ENCODE data around the gene ABCA1. TPM values are rescaled to one million over a fixed set of nuclear protein-coding genes. Genes with fewer than 3 reads are reported as not detected.
"Not testable (repeated sequence)": the region's sequence is repeated elsewhere in the genome, so short reads cannot be mapped to it uniquely, and the experiment has no call there.

ABCA1 gene
- total RNA-seq, 2 donors from 2014 or later, result 11.2 to 17.8 TPM

DNA sequence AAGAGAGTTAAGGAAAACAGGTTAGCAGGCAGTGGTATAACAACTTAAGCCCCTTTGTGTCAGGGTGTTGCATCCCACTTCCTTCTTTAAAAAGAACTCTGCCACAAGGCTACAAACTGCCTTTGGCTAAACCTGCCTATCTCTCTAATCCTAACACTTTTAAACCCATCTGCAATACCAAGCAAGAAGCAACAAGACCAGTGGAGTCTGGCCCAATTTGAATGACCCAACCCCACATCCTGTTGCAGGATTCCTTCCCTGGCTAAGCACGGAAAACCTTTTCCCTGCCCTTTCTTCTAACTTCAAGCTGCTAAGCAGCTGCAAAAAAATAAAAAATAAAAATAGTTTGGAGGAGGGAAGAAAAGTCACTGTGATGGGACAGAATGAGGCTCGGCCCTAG is 27.1 kb downstream of the ABCA1 start:
- Histone ChIP-seq H3K27me3 (no peaks in the 10 kb centered on the region), H3K4me1 (no peaks in the 10 kb centered on the region), H3K9me3 (no peaks in the 10 kb centered on the region), H3K27ac (no peak overlapping the region), H3K9ac (ENCODE audit: low read depth in 2 of 2, low read length in 2 of 2) (no peak overlapping the region), H3K36me3 (no peaks in the 10 kb centered on the region), H3K4me3 (no peak overlapping the region)
- intact Hi-C loops (cut with DNase I), result no loop called here
- TF ChIP-seq, protein P1, sequence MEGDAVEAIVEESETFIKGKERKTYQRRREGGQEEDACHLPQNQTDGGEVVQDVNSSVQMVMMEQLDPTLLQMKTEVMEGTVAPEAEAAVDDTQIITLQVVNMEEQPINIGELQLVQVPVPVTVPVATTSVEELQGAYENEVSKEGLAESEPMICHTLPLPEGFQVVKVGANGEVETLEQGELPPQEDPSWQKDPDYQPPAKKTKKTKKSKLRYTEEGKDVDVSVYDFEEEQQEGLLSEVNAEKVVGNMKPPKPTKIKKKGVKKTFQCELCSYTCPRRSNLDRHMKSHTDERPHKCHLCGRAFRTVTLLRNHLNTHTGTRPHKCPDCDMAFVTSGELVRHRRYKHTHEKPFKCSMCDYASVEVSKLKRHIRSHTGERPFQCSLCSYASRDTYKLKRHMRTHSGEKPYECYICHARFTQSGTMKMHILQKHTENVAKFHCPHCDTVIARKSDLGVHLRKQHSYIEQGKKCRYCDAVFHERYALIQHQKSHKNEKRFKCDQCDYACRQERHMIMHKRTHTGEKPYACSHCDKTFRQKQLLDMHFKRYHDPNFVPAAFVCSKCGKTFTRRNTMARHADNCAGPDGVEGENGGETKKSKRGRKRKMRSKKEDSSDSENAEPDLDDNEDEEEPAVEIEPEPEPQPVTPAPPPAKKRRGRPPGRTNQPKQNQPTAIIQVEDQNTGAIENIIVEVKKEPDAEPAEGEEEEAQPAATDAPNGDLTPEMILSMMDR (IDR thresholded peaks at IDR 0.05), result no peak
- DNase-seq, result no peak

DNA sequence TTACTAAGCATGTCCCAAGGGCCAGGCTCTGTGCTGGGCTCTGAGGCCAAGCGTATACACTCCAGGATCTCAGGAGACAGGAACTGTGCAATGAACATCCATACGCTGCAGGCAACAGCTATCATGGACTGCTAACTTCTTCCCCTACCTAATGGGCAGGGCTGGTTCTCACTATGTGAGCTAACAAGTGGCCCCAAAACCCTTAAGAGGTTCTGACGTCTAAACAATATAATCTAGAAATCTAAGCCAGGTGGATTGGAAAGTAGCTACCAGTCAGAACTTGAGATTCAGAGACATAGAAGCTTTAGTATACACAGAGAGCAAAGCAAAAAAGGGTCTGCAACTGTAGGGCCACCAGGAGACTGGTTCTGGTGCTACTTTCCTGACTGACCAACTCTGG is 27.6 kb downstream of the ABCA1 start:
- DNase-seq, result no peak
- intact Hi-C loops (cut with DNase I), result no loop called here
- TF ChIP-seq, protein P1 (IDR thresholded peaks at IDR 0.05), result no peak
- H3K4me3 ChIP-seq, result no peak overlapping the region
- H3K27me3 ChIP-seq, result no peaks in the 10 kb centered on the region
- H3K27ac ChIP-seq, result no peak overlapping the region
- no peaks in the 10 kb centered on the region for H3K36me3 ChIP-seq
- H3K9me3 ChIP-seq, result no peaks in the 10 kb centered on the region
- no peak overlapping the region for H3K9ac ChIP-seq (ENCODE audit: low read depth in 2 of 2, low read length in 2 of 2)
- no peaks in the 10 kb centered on the region for H3K4me1 ChIP-seq

DNA sequence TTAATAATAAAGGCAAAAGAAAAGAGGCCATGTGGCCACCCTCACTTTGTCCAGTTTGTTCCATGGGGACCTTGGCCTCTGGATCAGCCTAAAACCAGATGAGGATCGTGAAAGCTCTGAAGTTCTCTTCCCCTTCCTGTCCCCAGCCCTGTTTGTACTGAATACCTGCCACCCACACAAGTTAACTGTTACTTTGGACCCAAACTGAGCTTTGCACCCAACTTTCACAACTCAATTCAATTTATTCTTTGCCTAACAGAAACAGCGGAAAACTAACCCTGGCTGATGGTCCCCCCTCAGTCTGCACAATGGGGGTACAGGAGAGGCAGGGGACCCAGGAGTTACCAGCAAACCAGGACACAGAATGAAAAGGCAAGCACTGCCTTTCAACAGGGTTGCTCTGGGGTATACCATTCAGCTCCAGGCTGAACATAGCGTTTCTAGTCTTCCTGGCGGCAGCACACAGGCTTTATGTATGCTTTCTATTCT is 28.2 kb downstream of the ABCA1 start:
- Histone ChIP-seq H3K9ac (ENCODE audit: low read depth in 2 of 2, low read length in 2 of 2) (no peak overlapping the region), H3K9me3 (no peaks in the 10 kb centered on the region), H3K27ac (no peak overlapping the region), H3K36me3 (no peaks in the 10 kb centered on the region), H3K4me1 (no peaks in the 10 kb centered on the region), H3K27me3 (no peaks in the 10 kb centered on the region), H3K4me3 (no peak overlapping the region)
- no peak for DNase-seq
- TF ChIP-seq, protein P1 (IDR thresholded peaks at IDR 0.05), result no peak
- intact Hi-C loops (cut with DNase I), result no loop called here

DNA sequence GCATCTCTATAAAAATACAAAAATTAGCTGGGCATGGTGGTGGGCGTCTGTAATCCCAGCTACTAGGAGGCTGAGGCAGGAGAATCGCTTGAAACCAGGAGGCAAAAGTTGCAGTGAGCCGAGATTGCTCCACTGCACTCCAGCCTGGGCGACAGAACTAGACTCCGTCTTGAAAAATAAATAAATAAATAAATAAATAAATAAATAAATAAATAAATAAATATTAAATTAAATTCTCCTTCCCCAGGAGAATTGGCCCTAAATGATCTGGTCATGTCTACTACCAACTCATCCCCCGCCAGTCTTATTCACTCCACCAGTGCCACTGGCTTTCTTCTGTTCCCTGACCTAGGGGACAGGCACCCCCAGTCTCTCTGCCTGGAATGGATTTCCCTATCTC is 29.6 kb downstream of the ABCA1 start:
- H3K36me3 ChIP-seq; H3K27ac ChIP-seq; H3K4me1 ChIP-seq; intact Hi-C loops (cut with DNase I); DNase-seq; H3K9ac ChIP-seq (ENCODE audit: low read depth in 2 of 2, low read length in 2 of 2); H3K4me3 ChIP-seq; H3K27me3 ChIP-seq; H3K9me3 ChIP-seq: not testable (repeated sequence)

DNA sequence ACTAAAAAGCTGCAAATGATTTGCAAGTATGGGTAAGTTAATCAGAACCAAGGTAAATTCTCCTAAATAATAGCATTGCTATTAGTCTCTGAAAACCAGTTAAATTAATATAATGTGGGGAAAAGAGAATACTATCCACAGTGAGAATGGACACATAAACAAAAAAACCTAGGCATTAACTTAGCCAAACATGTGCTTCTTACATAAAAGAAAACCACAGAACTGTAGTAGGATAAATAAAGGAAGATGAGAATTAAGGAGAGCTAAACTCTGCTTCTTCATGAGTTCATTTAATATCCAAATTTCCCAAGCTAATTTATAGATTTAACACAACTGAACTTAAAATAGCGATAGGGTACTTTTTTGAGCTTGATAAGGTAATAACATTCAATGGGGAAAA is 31.8 kb downstream of the ABCA1 start:
- intact Hi-C loops (cut with DNase I), result no loop called here
- Histone ChIP-seq H3K4me3 (no peak overlapping the region), H3K9ac (ENCODE audit: low read depth in 2 of 2, low read length in 2 of 2) (no peak overlapping the region), H3K9me3 (no peaks in the 10 kb centered on the region), H3K27ac (no peak overlapping the region), H3K27me3 (no peaks in the 10 kb centered on the region), H3K36me3 (no peaks in the 10 kb centered on the region), H3K4me1 (no peaks in the 10 kb centered on the region)
- TF ChIP-seq, protein P1 (IDR thresholded peaks at IDR 0.05), result no peak
- DNase-seq, result no peak

DNA sequence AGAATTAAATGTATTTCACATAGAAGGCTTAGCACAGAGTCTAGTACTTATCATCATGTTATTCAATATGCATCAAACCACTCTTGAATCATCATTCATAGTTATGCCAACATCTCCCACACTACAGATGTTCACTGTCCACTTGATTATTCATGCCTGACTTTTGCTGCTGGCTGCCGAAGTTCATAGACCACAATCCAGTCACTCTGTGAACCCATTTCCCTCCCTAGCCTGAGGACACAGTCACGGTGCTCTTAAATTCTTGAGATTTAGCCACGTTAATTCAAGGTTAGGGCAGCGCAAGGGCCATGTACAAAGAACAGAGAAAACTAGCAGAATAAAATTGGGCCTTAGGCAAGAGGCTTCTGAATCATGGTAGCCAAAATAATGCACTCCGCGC is 32.4 kb downstream of the ABCA1 start:
- Histone ChIP-seq H3K9ac (ENCODE audit: low read depth in 2 of 2, low read length in 2 of 2) (no peak overlapping the region), H3K4me3 (no peak overlapping the region), H3K36me3 (no peaks in the 10 kb centered on the region), H3K27me3 (no peaks in the 10 kb centered on the region), H3K4me1 (no peaks in the 10 kb centered on the region), H3K9me3 (no peaks in the 10 kb centered on the region), H3K27ac (no peak overlapping the region)
- no peak for DNase-seq
- TF ChIP-seq, protein P1 (IDR thresholded peaks at IDR 0.05), result no peak
- intact Hi-C loops (cut with DNase I), result no loop called here

Data from colonic mucosa (tissue), 4 donors.